GM18867 (cell line): ENCODE data around the gene SERPINA12.

Source experiments
- ATAC-seq: cut with Tn5 transposase; IDR thresholded peaks from one replicate; pipeline ENCODE4 v1.9.1; 2021; ENCODE audit warnings: mild to moderate bottlenecking, moderate library complexity; ENCODE audit not compliant: unreplicated experiment

The SERPINA12 gene

DNA sequence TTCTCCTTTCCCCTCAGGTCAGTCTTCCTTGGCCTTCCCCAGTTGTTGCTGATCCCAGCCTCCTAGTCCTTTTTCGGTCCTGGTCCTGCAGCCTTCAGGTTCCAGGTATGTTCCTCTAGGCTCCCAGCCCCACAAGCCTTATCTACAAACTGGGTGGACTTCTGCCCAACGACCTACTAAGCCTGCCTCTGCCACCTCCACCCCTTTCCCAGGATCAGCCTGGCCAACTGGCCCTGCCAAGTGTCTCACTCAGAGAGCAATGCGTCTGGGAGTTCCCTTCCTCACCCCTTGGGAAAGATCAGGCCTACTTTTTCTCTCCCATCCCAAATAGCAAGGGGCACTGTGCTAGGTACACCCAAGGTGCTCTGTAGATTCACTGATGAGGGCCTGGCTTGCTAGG lies at the start of gene SERPINA12:
SERPINA12 (minus strand) TSS at position 114 of the 400 bp plus-strand sequence. CDS start 11,072 bp downstream, outside the sequence.
- no peak for ATAC-seq

GRCh38 chr14:94558842-94559241 lies 49.6 kb upstream of the SERPINA12 start:
- ATAC-seq = no peak

DNA sequence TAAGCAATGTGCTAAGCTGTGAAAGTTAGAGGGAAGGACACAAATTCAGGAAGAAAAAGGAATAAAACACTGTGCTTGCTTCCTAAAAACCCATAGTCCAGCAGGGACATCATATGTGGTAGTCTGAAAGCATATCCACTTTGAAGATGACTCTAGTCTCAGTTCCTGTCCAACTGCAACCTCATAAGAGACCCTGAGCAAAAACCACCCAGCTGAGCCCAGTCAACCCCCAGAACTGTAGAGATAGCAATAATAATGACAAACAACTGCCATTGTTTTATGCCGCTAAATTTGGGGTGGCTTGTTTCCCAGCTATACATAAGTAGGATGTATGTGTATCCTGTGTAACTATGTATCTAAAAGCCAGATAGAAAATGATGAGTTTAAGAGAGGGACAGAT lies 48.1 kb upstream of the SERPINA12 start:
- ATAC-seq = no peak

DNA sequence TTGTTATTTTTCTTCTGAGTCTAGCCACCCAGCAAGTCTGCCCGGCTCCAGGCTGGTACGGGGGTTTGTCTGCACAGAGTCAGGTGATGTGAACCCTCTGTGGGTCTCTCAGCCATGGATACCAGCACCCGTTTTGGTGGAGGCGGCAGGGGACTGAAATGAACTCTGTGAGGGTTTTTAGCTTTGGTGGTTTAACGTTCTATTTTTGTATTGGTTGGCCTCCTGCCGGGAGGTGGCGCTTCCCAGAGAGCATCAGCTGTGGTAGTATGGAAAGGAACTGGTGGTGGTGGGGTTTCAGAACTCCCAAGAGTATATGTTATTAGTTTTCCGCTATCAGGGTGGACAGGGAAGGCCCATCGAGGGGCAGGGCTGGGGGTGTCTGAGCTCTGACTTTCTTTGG lies 46.7 kb upstream of the SERPINA12 start:
- no peak for ATAC-seq

DNA sequence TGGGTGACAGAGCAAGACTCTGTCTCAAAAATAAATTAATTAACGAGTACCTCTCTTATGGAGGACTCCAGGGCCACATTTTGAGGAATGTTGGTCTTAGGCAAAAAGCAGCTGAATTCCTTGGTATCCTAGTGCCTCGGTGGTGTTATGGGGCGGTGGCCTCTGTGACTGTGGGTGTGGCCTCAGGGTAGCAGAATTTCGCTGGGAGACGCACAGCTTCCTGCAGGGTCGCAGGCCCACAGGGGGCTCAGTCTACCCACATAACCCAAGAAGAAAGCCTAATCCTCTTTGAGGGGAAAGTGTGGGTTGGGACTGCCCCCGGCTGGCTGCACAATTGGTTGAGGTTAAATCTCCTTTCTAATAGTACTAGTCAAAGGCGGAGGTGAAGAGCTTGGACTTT lies 40.8 kb upstream of the SERPINA12 start:
- no peak for ATAC-seq

GRCh38 chr14:94548999-94549985 lies 40.0 kb upstream of the SERPINA12 start:
- no peak for ATAC-seq

DNA sequence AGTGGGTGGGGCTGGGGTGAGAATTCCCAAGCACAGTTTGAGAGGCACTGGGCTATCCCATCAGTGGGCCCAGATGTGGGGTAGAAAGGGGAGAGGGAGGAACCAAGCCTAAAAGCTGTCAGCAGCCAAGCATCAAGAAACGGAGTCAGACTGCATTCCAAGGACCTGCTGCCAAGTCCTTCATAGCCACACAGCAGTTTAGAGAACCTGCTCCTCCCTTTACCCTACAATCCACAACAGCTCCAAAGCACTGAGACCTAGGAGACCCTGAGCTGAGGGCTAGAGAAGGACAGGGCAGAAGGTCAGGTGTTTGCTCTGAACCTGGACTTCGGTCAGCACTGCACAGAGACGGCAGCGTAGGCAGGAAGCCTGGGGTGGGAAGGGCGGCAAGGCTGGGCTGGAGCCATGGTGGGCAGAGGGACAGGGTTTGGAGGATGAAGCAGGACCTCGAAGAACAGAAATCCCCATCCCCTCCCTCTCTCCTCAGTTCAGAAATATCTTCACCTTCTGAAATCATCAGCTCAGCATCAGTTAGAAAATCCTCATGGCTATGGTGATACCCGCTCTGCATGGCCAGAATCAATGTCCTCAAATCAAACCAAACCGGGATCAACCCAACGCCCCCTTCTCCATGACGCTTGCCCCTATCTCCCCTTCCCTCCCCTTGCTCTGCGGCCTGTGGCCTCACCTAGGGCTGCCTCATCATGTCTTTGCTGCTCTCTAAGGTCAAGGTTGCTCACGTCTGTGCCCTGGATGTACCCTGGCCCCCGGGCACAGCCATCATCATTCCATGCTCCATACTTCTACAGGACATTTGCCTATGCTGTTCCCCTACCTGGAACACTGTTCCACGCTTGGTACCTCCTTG lies 39.1 kb upstream of the SERPINA12 start:
- no peak for ATAC-seq

GRCh38 chr14:94547726-94548125 lies 38.5 kb upstream of the SERPINA12 start:
- no peak for ATAC-seq

- ATAC-seq = no peak
These were observed 37.9 kb upstream of the SERPINA12 start for GRCh38 chr14:94547151-94547680.

DNA sequence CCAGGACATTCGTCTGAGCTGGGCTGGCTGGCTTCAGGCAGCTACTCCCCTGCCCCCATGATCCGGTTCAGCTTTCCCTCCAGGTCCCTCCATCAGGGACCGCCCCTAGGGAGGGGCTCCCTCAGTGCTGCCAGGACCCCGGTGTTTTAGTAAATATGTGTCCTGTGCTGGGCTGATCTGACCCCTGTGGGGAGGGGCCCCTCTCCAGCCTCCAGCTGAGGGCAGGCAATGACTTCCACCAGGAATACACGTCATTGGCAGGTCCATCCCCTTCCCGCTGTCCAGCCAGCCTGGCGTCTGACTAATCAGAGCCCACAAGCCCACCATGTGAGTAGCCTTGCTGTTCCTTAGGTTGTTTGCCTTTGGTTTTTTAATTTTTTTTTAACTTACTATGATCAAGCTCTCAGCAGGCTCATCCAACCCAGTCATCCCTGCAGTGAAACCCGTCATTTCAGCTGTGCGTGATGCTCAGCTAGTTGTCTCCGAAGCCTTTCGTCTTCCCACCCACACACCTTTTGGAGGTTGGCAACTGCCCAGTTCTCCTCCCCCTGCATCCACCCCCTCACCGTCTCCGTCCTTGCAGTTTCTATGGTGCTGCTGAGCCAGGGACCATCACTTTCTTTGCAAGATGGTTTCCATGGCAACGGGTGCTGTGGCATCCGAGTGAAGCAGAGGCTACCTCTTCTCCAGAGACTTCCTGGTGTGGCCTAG lies 36.0 kb upstream of the SERPINA12 start:
- no peak for ATAC-seq

DNA sequence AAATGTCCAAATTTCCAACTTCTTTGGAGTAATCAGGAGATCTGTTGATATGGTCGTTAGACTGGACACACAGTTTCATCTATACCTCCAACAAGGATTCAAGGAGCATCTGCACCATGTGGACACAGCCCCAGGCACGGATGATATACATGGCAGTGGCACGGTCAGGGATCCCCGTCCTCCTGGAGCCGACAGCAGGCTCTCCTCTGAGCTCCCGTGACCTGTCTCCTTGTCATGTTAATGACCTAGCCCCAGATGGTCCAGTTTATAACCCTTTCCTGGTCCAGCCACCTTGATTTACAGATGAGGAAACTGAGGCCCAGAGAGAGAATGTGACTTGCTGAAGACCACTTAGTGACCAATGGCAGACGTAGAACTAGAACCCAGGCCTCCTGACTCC lies 35.5 kb upstream of the SERPINA12 start:
- no peak for ATAC-seq

- no peak for ATAC-seq
These were observed 34.3 kb upstream of the SERPINA12 start for GRCh38 chr14:94543449-94544124.

GRCh38 chr14:94542811-94543440 lies 33.7 kb upstream of the SERPINA12 start:
- no peak for ATAC-seq

DNA sequence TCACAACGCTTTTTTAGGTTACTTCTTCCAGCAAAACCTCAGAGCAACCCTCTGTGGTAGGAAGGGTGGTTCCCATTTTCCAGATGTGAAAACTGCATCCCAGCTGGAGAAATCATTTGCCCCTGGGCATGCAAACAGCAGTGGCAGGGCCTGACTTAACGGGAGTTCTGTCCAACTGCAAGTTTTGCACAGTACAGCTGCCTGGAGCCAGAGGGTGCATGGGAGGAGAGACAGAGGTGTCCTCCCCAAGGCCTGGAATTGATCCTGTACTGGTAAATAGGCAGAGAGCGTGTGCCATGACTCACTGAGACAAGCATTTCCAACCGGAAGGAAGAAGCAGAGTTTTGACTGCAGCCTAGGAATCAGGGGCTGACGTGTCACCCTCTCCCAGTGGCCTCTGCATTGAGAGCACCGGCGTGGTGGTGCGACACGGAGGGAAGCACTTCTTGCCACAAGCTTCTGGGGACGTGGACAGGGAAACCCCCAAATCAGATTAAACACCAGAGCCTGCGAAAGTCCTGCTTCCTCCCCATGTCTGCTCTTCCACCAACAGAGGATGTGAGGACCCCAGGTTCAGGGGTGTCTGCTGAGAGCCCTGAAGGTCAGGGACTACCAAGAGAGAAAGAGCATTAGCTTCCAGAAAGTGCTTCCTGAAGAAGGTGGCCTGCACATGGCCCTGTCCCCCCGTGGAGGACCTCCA lies 33.0 kb upstream of the SERPINA12 start:
- ATAC-seq = no peak

GRCh38 chr14:94541234-94541975 lies 32.1 kb upstream of the SERPINA12 start:
- ATAC-seq = no peak

DNA sequence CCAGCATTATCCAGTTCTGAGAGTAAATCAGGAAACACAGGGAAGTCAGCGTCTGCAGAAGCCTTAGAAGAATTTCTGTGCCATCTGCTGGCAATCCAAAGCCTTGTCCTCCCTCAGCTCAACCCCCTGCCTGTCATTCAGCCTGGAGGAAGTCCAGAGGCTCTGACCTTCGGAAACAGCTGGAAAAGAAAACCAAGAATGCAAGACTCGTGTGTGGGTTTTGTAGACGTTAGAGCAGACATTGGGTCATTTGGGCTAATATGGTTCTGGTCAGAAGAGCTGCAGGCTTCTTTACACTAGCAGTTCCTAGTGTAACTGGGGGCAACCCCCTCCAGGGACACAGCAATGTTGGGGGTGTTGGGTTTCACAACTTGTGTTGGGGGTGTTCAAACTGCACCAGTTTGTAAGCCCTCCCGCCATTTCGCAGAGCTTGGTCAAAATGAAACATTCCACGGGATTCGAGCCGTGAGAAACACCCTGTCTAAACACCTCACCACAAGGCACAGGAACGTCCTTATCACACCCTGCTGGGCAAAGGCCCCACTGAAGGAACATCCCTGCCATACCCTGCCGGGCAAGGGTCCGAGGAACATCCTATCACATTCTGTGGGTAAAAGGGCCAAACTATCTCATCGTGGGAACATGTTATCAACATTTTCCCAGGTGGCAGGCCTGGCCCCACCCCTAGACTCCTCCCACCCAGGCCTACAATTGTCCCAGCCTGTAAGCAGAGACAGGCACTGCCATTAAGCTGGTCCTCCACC lies 30.9 kb upstream of the SERPINA12 start:
- ATAC-seq = no peak

- no peak for ATAC-seq
These were observed 29.9 kb upstream of the SERPINA12 start for GRCh38 chr14:94539181-94539580.
